MCF 10A (cell line): ENCODE results near the gene DNM3. TPM values are rescaled to one million over a fixed set of nuclear protein-coding genes. Genes with fewer than 3 reads are reported as not detected.

Experiments used
- BruUV-seq: library from RNA; stranded (reverse); fragments of 400-500 nt; replicated peaks from 2 replicates; lab custom pipeline; 2021; lab: Mats Ljungman, UMichigan
- CTCF ChIA-PET: fragments of 300-600 bp; sonication (Branson Sonifier 250); formaldehyde crosslinking; extraction: SDS; loops from one replicate; lab custom pipeline; 2021; ENCODE audit warnings: antibody characterized with exemption, inconsistent platforms; lab: Yijun Ruan, JAX
- POLR2A ChIA-PET: fragments of 300-600, 350-650 bp; sonication (Branson Sonifier 250); formaldehyde crosslinking; extraction: SDS; loops from one replicate; lab custom pipeline; 2020; ENCODE audit warnings: antibody characterized with exemption, inconsistent platforms; lab: Yijun Ruan, JAX
- DNase-seq: peaks from one replicate; pipeline ENCODE4 v3.0.0-alpha.2; 2018; ENCODE audit not compliant: unreplicated experiment
- H3K27ac Mint-ChIP-seq: one replicate; pipeline ENCODE4 v1.8.0; 2022; ENCODE audit warnings: mild to moderate bottlenecking, low read depth, mixed read lengths; ENCODE audit not compliant: unreplicated experiment
- H3K27me3 Mint-ChIP-seq: one replicate; pipeline ENCODE4 v1.8.0; 2022; ENCODE audit warnings: mixed read lengths; ENCODE audit not compliant: insufficient read depth, unreplicated experiment
- H3K36me3 Mint-ChIP-seq: one replicate; pipeline ENCODE4 v1.8.0; 2022; ENCODE audit warnings: mild to moderate bottlenecking, moderate library complexity, mixed read lengths; ENCODE audit not compliant: insufficient read depth, unreplicated experiment
- H3K4me1 Mint-ChIP-seq: one replicate; pipeline ENCODE4 v1.8.0; 2022; ENCODE audit warnings: mixed read lengths; ENCODE audit not compliant: insufficient read depth, unreplicated experiment
- H3K4me3 Mint-ChIP-seq: one replicate; pipeline ENCODE4 v1.8.0; 2022; ENCODE audit warnings: mild to moderate bottlenecking, moderate library complexity, mixed read lengths; ENCODE audit not compliant: unreplicated experiment
- H3K9me3 Mint-ChIP-seq: one replicate; pipeline ENCODE4 v1.8.0; 2022; ENCODE audit warnings: mixed read lengths; ENCODE audit not compliant: unreplicated experiment
- CTCF ChIP-seq: fragments of 200-600 bp; IDR thresholded peaks from one replicate; pipeline ENCODE4 v1.8.0; 2022; ENCODE audit warnings: antibody characterized with exemption, mild to moderate bottlenecking; ENCODE audit not compliant: unreplicated experiment
- intact Hi-C: fragments of 100-400 bp; cut with micrococcal nuclease; formaldehyde crosslinking; loops from 2 replicates; pipeline ENCODE4 v1.14.1; 2022
- total RNA-seq: library from RNA; stranded (reverse); gene quantifications from 2 replicates; pipeline ENCODE4 v1.2.3, GENCODE V29; 2022

DNM3 gene
- total RNA-seq, 1 experiment from 2014 or later = 0.68 TPM

- no peaks in the 10 kb centered on the region for H3K4me1 Mint-ChIP-seq
- intact Hi-C loops = no loop called here
- no peak for DNase-seq
- no peak overlapping the region for H3K27ac Mint-ChIP-seq
- H3K36me3 Mint-ChIP-seq = no peaks in the 10 kb centered on the region
- POLR2A ChIA-PET = interaction anchor here (0.5 kb wide), 1 partner anchor 233 kb away, joined by 3 read pairs; no protein-coding TSS in a partner anchor
- no peak overlapping the region for H3K4me3 Mint-ChIP-seq
- CTCF ChIA-PET = no interaction called here
- TF ChIP-seq CTCF = no peak
- BruUV-seq = no TSS peak
- no peaks in the 10 kb centered on the region for H3K9me3 Mint-ChIP-seq
- no peaks in the 10 kb centered on the region for H3K27me3 Mint-ChIP-seq
Measured at GRCh38 chr1:172105230-172105629, 263.9 kb downstream of the DNM3 start.

GRCh38 chr1:172107316-172107975, 266.1 kb downstream of the DNM3 start:
- no peaks in the 10 kb centered on the region for H3K36me3 Mint-ChIP-seq
- H3K4me3 Mint-ChIP-seq = no peak overlapping the region
- intact Hi-C loops = no loop called here
- DNase-seq = no peak
- H3K4me1 Mint-ChIP-seq = no peaks in the 10 kb centered on the region
- H3K27ac Mint-ChIP-seq = no peak overlapping the region
- BruUV-seq = no TSS peak
- ChIA-PET POLR2A (no interaction called here), CTCF (interaction anchor here (0.5 to 2.1 kb wide), 3 partner anchors 11 to 285 kb away, joined by 3 to 10 read pairs (median 6); no protein-coding TSS in a partner anchor)
- no peak for TF ChIP-seq CTCF
- no peaks in the 10 kb centered on the region for H3K9me3 Mint-ChIP-seq
- no peaks in the 10 kb centered on the region for H3K27me3 Mint-ChIP-seq

- CTCF ChIA-PET = interaction anchor here (0.5 to 2.1 kb wide), 4 partner anchors 12 to 336 kb away, joined by 3 to 10 read pairs (median 4); no protein-coding TSS in a partner anchor
- BruUV-seq = no TSS peak
- no peaks in the 10 kb centered on the region for H3K27me3 Mint-ChIP-seq
- TF ChIP-seq CTCF = no peak
- no peaks in the 10 kb centered on the region for H3K4me1 Mint-ChIP-seq
- H3K4me3 Mint-ChIP-seq = no peak overlapping the region
- POLR2A ChIA-PET = interaction anchor here (0.6 kb wide), 1 partner anchor 14 kb away, joined by 3 read pairs; no protein-coding TSS in a partner anchor
- no peaks in the 10 kb centered on the region for H3K9me3 Mint-ChIP-seq
- H3K36me3 Mint-ChIP-seq = no peaks in the 10 kb centered on the region
- no peak for DNase-seq
- intact Hi-C loops = no loop called here
- no peak overlapping the region for H3K27ac Mint-ChIP-seq
Measured at GRCh38 chr1:172108161-172108893, 267.0 kb downstream of the DNM3 start.

DNA sequence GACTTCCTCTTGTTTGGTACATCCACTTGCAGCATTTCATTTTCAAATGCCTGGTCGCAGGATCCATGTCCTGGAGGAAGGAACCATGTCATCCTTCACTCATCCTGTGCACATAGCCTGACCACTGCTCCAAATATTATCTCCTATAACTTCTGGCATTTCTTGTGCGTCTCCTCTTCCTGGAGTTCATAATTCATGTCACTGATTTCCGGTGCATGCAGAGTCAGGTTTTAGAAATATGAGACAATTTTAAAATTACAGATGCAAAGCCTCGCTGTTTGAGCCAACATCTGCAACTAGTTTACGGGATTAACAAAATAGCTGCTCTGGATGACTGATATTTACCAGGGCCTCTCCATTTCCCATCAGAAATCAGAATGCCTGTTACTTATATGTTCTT, 268.1 kb downstream of the DNM3 start:
- Mint-ChIP-seq H3K9me3 (no peaks in the 10 kb centered on the region), H3K27ac (no peak overlapping the region), H3K4me1 (no peaks in the 10 kb centered on the region), H3K4me3 (no peak overlapping the region), H3K27me3 (no peaks in the 10 kb centered on the region), H3K36me3 (no peaks in the 10 kb centered on the region)
- intact Hi-C loops = no loop called here
- no peak for TF ChIP-seq CTCF
- DNase-seq = no peak
- CTCF ChIA-PET = interaction anchor here (0.7 to 2.2 kb wide), 3 partner anchors 10 to 107 kb away, joined by 3 to 10 read pairs (median 7); no protein-coding TSS in a partner anchor
- POLR2A ChIA-PET = interaction anchor here (0.6 kb wide), 1 partner anchor 13 kb away, joined by 3 read pairs; no protein-coding TSS in a partner anchor
- BruUV-seq = no TSS peak
